NCI-H2171 treated with DMSO at 0.1 percent for 48 hours (cell line): ENCODE results near the gene PARK7.
"Not testable (repeated sequence)": the region's sequence is repeated elsewhere in the genome, so short reads cannot be mapped to it uniquely, and the experiment has no call there.

Source experiments
- DNase-seq: peaks from one replicate; lab custom pipeline; 2025; lab: John Stamatoyannopoulos, UW

The PARK7 gene

GRCh38 chr1:7943251-7943650, 18.3 kb upstream of the PARK7 start:
- DNase-seq: no peak

GRCh38 chr1:7948960-7949359, 12.6 kb upstream of the PARK7 start:
- DNase-seq: no peak

DNA sequence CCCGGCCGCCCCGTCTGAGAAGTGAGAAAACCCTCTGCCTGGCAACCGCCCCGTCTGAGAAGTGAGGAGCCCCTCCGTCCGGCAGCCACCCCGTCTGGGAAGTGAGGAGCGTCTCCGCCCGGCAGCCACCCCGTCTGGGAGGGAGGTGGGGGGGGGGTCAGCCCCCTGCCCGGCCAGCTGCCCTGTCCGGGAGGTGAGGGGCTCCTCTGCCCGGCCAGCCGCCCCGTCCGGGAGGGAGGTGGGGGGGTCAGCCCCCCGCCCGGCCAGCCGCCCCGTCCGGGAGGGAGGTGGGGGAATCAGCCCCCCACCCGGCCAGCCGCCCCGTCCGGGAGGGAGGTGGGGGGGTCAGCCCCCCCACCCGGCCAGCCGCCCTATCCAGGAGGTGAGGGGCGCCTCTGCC, 8.7 kb upstream of the PARK7 start:
- DNase-seq: not testable (repeated sequence)

- peak; percentile 76 for DNase-seq
Observed at GRCh38 chr1:7953850-7954609, 7.5 kb upstream of the PARK7 start.

DNA sequence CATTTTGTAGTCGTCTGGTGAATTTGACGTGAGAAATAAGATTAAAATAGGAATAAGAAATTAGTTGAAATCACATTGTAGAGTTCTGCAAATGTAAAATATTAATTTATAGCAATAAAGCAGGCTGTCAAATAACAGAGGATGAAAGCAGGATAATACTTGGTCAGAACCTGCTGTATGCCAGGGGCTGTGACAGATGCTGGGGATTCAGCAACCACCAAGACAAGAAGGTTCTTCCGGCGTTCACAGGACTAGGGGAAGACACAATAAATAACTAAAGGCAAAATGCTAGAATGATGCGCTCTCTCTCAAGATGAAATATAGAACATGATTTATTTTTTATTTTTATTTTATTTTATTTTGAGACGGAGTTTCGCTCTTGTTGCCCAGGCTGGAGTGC, 6.8 kb upstream of the PARK7 start:
- no peak for DNase-seq

- no peak for DNase-seq
Observed at GRCh38 chr1:7956218-7957032, 5.1 kb upstream of the PARK7 start.

DNA sequence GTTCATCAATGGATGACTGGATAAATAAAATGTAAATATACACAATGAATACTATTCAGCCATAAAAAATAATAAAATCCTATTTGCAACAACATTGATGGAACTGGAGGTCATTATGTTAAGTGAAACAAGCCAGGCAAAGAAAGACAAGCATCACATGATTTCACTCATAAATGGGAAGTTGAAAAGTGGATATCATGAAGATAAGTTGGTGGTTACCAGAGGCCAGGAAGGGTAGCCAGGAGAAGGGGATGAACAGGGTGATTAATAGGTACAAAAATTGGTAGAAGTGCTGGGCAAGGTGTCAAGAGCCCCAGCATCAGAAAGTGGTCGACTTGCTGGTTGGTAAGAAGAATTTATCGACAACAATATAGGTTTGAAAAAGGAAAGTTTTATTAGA, 1.3 kb upstream of the PARK7 start:
- no peak for DNase-seq

DNA sequence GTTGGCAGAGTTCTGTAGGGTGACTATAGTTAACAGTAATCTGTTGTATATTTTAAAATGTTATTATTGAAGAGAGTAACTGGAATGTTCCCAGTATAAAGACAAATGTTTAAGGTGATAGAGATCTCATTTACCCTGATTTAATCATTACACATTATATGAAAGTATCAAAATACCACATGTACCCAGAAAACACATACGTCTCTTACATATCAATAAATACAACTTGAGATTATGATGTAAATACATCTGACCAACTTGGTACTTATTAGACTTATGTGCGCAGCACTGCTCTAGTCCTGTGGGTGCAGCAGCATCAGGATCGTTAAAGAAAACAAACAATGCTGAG, 670 bp upstream of the PARK7 start:
- DNase-seq: no peak

GRCh38 chr1:7962014-7962335, 464 bp downstream of the PARK7 start:
- DNase-seq: peak; percentile 58

- no peak for DNase-seq
Observed at GRCh38 chr1:7962636-7963377, 1.3 kb downstream of the PARK7 start.

- DNase-seq: not testable (repeated sequence)
Observed at GRCh38 chr1:7963378-7963730, 1.8 kb downstream of the PARK7 start.

DNA sequence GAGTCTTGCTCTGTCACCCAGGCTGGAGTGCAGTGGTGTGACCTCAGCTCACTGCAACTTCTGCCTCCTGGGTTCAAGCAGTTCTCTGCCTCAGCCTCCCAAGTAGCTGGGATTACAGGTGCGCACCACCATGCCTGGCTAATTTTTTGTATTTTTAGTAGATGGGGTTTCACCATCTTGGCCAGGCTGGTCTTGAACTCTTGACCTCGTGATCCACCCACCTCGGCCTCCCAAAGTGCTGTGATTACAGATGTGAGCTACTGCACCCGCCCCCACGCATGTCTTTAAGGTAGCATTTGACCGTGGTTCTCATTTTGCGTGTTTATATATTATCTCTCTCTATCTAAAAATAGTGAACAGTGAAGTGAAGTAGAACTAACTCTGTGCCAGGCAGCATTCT, 2.3 kb downstream of the PARK7 start:
- DNase-seq: not testable (repeated sequence)

GRCh38 chr1:7964476-7964875, 3.0 kb downstream of the PARK7 start:
- no peak for DNase-seq

- DNase-seq: peak; percentile 98
Observed at GRCh38 chr1:7967196-7967595, 5.7 kb downstream of the PARK7 start.

DNA sequence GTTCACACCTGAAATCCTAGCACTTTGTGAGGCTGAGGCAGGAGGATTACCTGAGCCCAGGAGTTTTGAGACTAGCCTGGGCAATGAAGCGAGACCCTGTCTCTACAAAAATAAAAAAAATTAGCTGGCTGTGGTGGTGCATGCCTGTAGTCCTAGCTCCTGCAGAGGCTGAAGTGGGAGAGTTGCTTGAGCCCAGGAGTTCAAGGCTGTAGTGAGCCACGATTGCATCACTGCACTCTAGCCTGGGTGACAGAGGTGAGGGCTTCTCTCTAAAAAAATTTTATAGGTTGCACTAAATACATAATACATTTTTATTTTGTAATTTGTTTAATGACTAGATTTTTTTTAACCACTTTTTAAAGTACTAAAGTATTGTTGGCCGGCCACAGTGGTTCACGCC, 6.1 kb downstream of the PARK7 start:
- DNase-seq: peak; percentile 89

GRCh38 chr1:7970246-7970645, 8.7 kb downstream of the PARK7 start:
- no peak for DNase-seq

DNA sequence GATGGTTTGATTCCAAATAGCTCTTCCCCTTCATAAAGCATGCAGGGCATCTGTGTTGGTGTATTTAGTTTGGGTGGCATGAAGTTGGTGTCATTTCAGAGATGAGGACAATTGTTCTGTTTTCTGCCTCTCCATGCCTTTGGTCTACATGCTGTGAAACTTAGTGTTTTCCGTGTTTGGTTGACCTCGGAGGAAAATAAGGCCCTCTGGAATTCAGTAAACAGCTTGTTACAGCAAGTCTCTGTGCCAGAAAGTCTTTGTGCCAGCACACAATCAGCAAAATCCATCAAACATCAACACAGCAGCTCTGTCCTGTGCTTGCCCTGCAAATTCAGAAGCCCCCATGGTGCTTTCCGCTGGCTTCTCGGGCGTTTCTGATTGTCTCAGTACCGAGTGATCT, 9.5 kb downstream of the PARK7 start:
- DNase-seq: no peak

DNA sequence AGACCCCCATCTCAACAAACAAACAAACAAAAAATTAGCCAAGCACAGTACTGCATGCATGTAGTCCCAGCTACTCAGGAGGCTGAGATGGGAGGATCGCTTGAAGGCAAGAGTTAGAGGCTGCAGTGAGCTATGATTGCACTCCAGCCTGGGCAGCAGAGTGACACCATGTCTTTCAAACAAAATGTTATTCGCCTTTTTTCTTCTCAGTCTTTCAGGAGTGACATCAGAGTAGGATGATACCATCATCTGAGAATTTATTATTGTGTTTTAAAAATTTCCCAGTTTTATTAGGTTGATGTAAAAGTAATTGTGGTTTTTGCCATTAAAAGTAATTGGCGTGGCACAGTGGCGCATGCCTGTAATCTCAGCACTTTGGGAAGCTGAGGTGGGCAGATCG, 10.8 kb downstream of the PARK7 start:
- no peak for DNase-seq

DNA sequence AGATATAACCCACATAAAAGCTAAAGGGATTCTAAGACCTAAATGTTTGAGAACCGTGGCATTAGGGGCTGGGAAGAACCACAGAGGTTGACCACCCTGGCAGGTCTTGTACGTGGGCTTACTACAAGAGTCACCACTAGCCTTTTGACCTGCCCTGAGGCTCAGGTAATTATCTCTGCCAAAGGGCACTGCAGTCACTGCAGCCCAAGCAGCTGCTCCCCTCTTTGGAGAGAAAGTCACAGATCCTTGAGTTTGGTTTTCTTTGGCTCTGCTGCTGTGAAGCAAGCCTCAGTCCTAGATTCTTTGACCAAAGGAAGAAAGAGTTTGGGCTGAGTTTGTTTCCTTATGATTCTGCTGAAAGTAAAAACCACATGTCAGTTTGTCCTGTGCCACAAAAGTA, 11.6 kb downstream of the PARK7 start:
- DNase-seq: no peak

- DNase-seq: peak; percentile 78
Observed at GRCh38 chr1:7975212-7975865, 13.8 kb downstream of the PARK7 start.

DNA sequence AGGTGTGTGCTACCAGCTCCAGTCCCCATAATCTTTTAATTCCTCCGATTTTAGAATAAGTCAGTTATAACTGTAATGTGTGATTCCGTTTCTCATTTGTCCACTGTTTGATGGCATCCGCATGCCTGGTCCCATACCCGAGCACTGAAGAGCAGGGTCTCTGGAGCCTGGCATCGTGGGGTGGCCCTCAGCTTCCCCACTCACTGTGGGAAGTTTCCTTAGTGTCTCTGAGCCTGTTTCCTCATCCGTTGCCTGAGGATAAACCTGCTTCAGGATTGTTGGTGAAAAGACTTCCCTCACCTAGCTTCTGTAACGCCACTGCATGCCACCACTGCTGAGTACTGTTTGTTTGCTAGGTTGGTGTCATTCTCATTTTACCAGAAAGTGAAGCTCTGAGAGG, 19.5 kb downstream of the PARK7 start:
- DNase-seq: no peak

- DNase-seq: no peak
Observed at GRCh38 chr1:7983086-7983778, 21.7 kb downstream of the PARK7 start.
